ENCODE results near the gene CACNB3.

DNA sequence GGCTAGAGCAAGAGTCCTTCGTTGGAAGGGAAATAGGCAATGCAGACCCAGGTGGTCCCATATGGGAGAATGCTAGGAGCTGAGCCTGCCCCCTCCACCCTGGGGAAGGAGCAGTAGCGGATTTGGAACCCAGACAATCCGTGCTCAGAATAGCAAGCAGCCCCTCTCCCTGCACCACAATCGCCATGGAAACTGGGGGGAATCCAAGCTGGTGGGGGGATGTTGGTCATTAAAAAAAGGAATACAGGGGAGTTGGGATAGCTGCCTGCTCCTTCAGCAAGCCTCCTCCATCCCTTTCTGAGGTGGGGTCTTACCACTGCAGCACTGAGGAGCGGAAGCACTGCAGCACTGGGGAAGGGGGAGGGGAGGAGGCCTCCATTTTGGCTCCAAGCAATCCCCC, 44.5 kb downstream of the CACNB3 start:
- TF ChIP-seq, protein P1, sequence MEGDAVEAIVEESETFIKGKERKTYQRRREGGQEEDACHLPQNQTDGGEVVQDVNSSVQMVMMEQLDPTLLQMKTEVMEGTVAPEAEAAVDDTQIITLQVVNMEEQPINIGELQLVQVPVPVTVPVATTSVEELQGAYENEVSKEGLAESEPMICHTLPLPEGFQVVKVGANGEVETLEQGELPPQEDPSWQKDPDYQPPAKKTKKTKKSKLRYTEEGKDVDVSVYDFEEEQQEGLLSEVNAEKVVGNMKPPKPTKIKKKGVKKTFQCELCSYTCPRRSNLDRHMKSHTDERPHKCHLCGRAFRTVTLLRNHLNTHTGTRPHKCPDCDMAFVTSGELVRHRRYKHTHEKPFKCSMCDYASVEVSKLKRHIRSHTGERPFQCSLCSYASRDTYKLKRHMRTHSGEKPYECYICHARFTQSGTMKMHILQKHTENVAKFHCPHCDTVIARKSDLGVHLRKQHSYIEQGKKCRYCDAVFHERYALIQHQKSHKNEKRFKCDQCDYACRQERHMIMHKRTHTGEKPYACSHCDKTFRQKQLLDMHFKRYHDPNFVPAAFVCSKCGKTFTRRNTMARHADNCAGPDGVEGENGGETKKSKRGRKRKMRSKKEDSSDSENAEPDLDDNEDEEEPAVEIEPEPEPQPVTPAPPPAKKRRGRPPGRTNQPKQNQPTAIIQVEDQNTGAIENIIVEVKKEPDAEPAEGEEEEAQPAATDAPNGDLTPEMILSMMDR (IDR thresholded peaks at IDR 0.05; ENCODE audit: low read depth, low read length, poor library complexity, severe bottlenecking) = no peak
- no peak for TF ChIP-seq EZH2phosphoT487 (IDR thresholded peaks at IDR 0.05; ENCODE audit: borderline replicate concordance, low read length)

Measured in DOHH2 (cell line).